ENCODE results near the gene THAP8. TPM values are rescaled to one million over a fixed set of nuclear protein-coding genes. Genes with fewer than 3 reads are reported as not detected.

THAP8 gene
- total and polyA plus RNA-seq, 10 of the 15 experiments (the other 5 are each of a cell fraction or from before 2014, with no cell fraction given), result 0.24 to 4.4 (median 2.6) TPM

- TF ChIP-seq, protein P1, sequence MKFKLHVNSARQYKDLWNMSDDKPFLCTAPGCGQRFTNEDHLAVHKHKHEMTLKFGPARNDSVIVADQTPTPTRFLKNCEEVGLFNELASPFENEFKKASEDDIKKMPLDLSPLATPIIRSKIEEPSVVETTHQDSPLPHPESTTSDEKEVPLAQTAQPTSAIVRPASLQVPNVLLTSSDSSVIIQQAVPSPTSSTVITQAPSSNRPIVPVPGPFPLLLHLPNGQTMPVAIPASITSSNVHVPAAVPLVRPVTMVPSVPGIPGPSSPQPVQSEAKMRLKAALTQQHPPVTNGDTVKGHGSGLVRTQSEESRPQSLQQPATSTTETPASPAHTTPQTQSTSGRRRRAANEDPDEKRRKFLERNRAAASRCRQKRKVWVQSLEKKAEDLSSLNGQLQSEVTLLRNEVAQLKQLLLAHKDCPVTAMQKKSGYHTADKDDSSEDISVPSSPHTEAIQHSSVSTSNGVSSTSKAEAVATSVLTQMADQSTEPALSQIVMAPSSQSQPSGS (IDR thresholded peaks at IDR 0.05; ENCODE audit: low read length), result no peak
- TF ChIP-seq IKZF1 (conservative IDR thresholded peaks at IDR 0.05) (no peak; the same call in none of the 2 replicates), HSF1 (IDR thresholded peaks at IDR 0.05; ENCODE audit: low read depth, low read length) (no peak), TCF7 (IDR thresholded peaks at IDR 0.05; ENCODE audit: borderline replicate concordance) (no peak), ASH2L (IDR thresholded peaks at IDR 0.05; ENCODE audit: borderline replicate concordance, low read depth) (peak; percentile 38; the same call in 1 of the 2 replicates), KAT2A (conservative IDR thresholded peaks at IDR 0.05; ENCODE audit: control insufficient read depth, low read depth, low read length) (no peak), ZBTB11 (CRISPR knock-in tag; IDR thresholded peaks at IDR 0.05) (peak; percentile 58; the same call in 1 of the 2 replicates), NFIC (IDR thresholded peaks at IDR 0.05; ENCODE audit: low read depth, low read length) (no peak), SMAD1 (IDR thresholded peaks at IDR 0.05; ENCODE audit: low read depth, partially characterized antibody) (no peak), SMARCA5 (IDR thresholded peaks at IDR 0.05) (no peak), YBX1 (IDR thresholded peaks at IDR 0.05) (no peak), CBFB (IDR thresholded peaks at IDR 0.05; ENCODE audit: low read depth) (0 out of 2 replicates have a peak, but pooled peaks have one; percentile 47), CHD4 (IDR thresholded peaks at IDR 0.05) (no peak), SREBF2 (IDR thresholded peaks at IDR 0.05; ENCODE audit: low read length) (no peak), SREBF1 (IDR thresholded peaks at IDR 0.05; ENCODE audit: low read length) (0 out of 2 replicates have a peak, but pooled peaks have one; percentile 51), TCF12 (IDR thresholded peaks at IDR 0.05; ENCODE audit: low read depth, low read length) (0 out of 2 replicates have a peak, but pooled peaks have one; percentile 41), HDGF (IDR thresholded peaks at IDR 0.05) (peak; percentile 94; the same call in 1 of the 2 replicates), ZZZ3 (IDR thresholded peaks at IDR 0.05; ENCODE audit: control insufficient read depth, insufficient read length, low read depth) (no peak)
- TF ChIP-seq, protein P2, sequence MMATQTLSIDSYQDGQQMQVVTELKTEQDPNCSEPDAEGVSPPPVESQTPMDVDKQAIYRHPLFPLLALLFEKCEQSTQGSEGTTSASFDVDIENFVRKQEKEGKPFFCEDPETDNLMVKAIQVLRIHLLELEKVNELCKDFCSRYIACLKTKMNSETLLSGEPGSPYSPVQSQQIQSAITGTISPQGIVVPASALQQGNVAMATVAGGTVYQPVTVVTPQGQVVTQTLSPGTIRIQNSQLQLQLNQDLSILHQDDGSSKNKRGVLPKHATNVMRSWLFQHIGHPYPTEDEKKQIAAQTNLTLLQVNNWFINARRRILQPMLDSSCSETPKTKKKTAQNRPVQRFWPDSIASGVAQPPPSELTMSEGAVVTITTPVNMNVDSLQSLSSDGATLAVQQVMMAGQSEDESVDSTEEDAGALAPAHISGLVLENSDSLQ (IDR thresholded peaks at IDR 0.05), result peak; percentile 94
- TF ChIP-seq, protein P3, sequence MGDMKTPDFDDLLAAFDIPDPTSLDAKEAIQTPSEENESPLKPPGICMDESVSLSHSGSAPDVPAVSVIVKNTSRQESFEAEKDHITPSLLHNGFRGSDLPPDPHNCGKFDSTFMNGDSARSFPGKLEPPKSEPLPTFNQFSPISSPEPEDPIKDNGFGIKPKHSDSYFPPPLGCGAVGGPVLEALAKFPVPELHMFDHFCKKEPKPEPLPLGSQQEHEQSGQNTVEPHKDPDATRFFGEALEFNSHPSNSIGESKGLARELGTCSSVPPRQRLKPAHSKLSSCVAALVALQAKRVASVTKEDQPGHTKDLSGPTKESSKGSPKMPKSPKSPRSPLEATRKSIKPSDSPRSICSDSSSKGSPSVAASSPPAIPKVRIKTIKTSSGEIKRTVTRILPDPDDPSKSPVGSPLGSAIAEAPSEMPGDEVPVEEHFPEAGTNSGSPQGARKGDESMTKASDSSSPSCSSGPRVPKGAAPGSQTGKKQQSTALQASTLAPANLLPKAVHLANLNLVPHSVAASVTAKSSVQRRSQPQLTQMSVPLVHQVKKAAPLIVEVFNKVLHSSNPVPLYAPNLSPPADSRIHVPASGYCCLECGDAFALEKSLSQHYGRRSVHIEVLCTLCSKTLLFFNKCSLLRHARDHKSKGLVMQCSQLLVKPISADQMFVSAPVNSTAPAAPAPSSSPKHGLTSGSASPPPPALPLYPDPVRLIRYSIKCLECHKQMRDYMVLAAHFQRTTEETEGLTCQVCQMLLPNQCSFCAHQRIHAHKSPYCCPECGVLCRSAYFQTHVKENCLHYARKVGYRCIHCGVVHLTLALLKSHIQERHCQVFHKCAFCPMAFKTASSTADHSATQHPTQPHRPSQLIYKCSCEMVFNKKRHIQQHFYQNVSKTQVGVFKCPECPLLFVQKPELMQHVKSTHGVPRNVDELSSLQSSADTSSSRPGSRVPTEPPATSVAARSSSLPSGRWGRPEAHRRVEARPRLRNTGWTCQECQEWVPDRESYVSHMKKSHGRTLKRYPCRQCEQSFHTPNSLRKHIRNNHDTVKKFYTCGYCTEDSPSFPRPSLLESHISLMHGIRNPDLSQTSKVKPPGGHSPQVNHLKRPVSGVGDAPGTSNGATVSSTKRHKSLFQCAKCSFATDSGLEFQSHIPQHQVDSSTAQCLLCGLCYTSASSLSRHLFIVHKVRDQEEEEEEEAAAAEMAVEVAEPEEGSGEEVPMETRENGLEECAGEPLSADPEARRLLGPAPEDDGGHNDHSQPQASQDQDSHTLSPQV (IDR thresholded peaks at IDR 0.05), result no peak
Observed at GRCh38 chr19:36054119-36054732, at the start of gene THAP8 (continued).
